ENCODE measurements around the gene UBE2H.

GRCh38 chr7:129824291-129825208, 128.2 kb downstream of the UBE2H start:
- TF ChIP-seq RCOR1 (conservative IDR thresholded peaks at IDR 0.05; ENCODE audit: low read depth, low read length): no peak
- TF ChIP-seq RAD21 (IDR thresholded peaks at IDR 0.05; ENCODE audit: insufficient read depth, low read depth, low read length): no peak
- TF ChIP-seq NFXL1 (IDR thresholded peaks at IDR 0.05; ENCODE audit: borderline replicate concordance): no peak
- TF ChIP-seq CTCF (IDR thresholded peaks at IDR 0.05 in 2 of 3, conservative IDR thresholded peaks at IDR 0.05 in 1 of 3; ENCODE audit: control insufficient read depth in 2 of 3, extremely low read depth in 1 of 3, insufficient read depth in 1 of 3, low read depth in 3 of 3, low read length in 3 of 3): peak; percentile 22 to 41 (median 31); a peak in 4 of 6 replicates

All from GM12878 (cell line).